GM12872 (cell line): Measurements from ENCODE around the gene ARHGAP32.

ENCODE experiments used
- CTCF ChIP-seq: IDR thresholded peaks from 3 replicates; pipeline ENCODE4 v1.5.1; 2011; ENCODE audit warnings: low read depth, mild to moderate bottlenecking, low read length, moderate library complexity; ENCODE audit not compliant: insufficient read depth

Gene ARHGAP32

DNA sequence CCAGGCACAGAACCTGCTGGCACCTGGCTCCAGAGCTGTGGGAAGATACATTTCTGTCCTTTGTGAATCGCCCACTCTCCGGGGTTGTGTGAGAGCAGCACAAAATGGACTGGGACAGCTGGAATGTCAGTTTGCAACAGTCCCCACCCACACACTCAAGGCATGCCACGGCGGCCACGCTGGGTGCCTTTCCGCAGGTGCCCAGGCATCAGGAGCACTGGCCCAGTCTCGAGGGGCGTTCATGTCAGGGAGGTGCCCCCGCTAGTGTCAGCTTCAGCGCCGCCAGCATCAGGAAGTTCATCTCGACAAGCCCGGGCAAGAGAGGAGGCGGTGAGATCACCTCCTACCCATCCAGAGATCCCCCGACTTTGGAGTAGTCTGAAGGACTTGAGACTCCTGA lies 251.5 kb downstream of the ARHGAP32 start:
- no peak for TF ChIP-seq CTCF

DNA sequence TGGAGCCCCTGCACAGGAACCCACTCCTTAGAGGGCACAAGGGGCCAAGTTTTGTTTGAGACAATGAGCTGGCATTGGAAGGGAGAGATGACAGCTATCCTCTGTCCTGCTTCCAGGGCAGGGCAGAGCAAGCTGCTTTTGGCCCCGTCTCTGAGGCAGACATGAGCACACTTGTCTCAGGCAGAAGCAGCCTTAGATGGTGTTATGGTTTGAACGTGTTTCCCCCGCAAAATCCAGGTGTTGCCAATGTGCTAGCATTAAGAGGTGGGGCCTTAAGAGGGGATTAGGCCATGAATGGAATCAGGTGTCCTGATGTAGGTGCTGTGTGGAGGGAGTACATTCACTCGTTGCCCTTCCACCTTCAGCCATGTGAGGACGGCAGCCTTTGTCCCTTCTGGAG lies 252.0 kb downstream of the ARHGAP32 start:
- TF ChIP-seq CTCF: no peak

GRCh38 chr11:128939591-128939990 lies 252.5 kb downstream of the ARHGAP32 start:
- TF ChIP-seq CTCF: no peak

DNA sequence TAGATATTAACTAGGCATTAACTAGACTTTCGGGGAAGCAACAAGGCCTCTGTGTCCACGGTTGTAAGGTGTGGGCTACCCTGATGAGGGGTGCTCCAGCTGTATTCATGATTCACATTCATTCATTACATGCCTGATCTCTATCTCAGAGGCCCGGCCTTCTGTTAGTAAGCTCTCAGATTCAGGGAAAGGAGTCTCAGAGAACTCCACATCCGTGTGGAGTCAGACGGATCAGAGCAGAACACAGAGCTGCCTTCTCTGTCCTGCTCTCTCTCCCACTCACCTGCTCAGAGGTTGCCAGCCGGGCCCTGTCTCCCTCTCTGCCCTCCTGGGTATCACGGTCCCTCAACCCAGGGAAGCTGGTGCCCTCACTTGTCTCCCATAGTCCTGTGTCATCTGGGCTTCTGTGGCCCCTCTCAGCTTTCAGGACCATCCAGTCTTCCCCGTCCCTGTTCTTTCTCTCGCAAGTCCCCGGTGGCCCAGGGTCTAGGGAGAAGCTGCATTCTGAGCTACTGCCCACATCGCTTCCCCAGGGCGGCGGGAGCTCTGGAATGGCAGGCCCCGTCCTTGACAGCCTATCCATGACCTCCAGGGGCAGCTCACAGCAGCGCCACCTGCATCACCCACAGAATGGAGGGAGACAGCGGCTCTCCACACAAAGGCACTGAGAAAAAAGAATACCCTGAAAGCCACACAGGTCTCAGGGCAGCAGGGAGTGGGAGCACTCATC lies 253.8 kb downstream of the ARHGAP32 start:
- no peak for TF ChIP-seq CTCF

DNA sequence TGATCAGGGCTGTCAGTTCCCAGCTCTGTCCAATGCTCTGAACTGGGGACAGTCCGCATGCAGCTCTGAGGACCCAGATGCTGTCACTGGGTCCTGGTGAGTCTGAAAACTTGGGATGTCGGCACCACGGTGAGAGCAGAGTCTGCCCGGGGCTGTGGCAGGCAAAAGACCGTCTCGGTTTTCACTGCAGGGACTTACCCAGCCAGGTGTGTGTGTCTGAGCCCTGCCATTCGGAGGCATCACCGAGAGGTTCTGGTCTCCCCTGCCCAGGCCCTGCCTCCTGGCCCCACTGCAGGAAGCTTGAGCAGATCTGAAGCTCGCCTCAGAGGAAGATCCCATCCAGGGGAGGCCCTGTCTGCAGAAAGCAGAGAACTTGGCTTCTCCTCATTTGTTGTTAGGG lies 254.6 kb downstream of the ARHGAP32 start:
- TF ChIP-seq CTCF: no peak

GRCh38 chr11:128936606-128937251 lies 255.4 kb downstream of the ARHGAP32 start:
- no peak for TF ChIP-seq CTCF

DNA sequence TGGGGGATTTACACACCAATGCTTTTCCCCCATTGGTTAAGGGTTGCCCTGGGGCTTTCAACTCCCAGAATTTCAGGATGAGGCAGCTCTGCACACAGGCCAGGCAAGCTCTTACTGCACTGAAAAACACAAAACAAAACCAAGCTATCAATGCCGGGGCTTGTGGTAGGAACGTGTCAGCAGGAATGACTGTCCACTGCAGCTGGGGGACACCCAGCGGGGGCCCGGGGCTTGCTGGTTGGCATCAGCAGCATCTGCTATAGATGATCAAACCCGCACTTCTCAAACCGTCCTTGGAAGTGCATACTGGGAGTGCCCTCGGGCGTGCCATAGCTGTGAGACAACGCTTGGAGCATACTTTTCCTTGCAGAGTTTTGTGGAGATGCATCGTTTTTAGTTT lies 257.2 kb downstream of the ARHGAP32 start:
- no peak for TF ChIP-seq CTCF
